HG02588 (cell line): ENCODE measurements around the gene ADIPOR2.
"Not testable (repeated sequence)": the region's sequence is repeated elsewhere in the genome, so short reads cannot be mapped to it uniquely, and the experiment has no call there.

Source experiments
- ATAC-seq: cut with Tn5 transposase; IDR thresholded peaks from one replicate; pipeline ENCODE4 v1.9.1; 2021; ENCODE audit warnings: mild to moderate bottlenecking, moderate library complexity; ENCODE audit not compliant: unreplicated experiment

ADIPOR2 gene

DNA sequence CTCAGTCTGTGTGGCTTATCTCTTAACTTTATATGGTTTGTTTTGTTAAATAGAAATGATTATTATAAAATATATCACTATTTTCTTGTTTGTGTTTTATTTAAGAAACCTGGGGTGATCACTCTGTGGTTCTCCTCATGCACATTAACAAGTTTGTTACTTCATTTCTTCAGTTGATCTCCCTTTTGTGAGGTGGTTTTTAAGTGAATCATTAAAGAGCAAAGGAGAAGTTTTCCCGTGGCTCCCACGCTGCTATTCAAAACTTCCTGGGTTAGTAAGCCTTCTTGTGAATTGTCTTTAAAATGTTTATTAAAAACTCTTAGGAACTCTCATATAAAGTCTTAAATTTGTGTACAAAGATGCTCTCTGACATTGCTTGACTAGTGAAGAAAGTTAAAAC is 11.8 kb downstream of the ADIPOR2 start:
- ATAC-seq = no peak

DNA sequence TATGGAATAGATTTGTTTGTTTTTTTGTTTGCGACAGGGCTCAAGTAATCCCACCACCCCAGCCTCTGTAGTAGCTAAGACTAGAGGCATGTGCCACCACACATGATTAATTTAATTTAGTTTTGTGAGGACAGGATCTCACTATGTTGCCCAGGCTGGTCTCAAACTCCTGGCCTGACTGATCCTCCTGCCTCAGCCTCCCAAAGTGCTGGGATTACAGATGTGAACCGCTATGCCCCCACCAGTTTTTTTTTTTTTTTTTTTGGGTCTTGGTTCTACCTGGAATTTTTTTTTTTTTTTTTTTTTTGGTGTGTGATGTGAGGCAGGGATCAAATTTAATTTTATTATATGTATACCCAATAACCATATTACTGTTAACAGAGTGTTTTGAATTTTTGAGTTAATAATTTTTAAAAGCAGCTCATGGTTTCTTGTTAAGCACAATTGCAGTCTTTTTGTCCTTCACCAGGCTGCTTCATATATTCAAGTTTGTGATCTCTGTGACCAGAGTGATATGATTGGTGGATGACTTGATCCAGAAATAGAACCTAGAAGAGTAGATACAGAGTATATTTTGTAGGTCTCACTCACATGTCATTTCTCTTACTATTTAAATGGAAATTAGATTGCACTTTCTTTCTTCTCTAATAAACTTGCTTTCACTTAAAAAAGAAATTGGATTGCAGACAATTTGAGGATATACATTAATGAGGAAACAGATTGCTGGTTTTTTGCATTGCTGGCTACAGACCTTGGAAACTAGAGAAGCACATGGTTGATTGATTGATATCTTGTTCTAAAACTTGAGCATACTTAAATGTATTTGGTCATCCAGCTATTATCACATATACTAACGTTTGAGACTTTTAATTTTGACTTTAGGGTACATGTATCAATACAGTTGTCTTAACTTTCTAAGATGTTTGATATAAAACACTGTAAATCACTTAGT is 13.2 kb downstream of the ADIPOR2 start:
- ATAC-seq = no peak

DNA sequence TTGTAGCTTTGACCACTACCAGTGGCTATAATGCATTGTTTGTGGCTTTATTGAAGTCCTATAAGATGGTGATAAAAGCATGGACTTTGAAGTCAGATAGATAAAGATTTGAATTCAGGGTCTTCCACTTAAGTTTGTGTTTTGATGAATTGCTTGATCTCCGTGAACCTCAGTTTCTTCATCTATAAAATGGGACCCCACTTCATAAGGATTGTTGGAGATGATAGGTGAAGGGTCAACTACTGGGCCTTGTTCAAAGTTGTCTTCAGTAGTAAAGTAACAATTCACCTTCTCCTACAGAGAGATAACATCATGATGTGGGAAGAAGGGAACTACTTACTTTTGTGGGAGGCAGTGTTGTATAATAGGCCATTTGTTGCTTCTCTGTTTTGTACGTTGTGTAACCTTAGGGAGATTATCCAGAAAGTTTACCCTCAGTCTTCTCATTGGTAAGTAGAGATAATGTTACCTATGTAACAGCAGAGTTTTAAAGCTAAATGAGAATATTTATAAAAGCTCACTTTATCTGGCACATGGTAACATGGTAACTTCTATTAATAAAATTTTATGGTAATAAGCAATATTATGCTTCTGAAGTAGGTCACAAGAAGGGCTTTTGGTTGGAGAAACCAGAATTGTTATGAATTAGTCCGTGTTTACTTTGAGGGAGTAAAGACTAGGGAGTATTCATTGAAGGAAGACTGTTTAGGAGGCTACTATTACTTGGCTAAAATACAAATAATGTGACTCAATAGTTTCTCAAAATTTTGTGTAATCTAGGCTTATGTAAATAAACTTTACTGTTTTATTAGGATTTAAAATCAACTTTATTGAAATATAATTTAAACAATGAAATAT is 15.1 kb downstream of the ADIPOR2 start:
- ATAC-seq = no peak

GRCh38 chr12:1706632-1706980 is 15.7 kb downstream of the ADIPOR2 start:
- ATAC-seq = no peak

DNA sequence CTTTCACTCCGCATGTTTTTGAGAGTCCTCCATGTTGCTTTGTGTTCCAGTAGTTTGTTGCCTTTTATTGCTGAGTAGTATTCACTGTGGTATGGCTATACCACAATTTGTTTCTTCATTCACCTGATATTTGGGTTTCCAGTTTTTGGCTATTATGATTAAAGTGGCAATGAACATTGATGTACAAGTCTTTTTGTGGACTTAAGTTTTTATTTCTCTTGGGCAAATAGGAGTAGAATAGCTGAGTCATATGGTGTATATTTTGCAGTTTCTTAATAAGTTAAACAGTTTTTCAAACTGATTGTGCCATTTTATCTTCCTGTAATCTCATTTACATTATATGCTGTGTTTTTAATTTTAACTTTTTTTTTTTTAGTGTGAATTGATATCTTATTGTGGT is 16.2 kb downstream of the ADIPOR2 start:
- no peak for ATAC-seq

DNA sequence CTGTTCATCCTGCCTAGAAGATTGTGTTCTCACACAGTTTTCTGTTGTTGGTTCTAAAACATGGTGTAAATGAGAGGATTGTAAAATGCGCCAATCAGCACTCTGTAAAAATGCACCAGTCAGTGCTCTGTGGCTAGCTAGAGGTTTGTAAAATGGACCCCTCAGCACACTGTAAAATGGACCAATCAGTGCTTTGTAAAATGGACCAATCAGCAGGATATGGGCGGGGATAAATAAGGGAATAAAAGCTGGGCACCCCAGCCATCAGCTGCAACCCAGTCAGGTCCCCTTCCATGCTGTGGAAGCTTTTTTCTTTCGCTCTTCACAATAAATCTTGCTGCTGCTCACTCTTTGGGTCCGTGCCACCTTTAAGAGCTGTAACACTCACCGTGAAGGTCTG is 19.1 kb downstream of the ADIPOR2 start:
- not testable (repeated sequence) for ATAC-seq

DNA sequence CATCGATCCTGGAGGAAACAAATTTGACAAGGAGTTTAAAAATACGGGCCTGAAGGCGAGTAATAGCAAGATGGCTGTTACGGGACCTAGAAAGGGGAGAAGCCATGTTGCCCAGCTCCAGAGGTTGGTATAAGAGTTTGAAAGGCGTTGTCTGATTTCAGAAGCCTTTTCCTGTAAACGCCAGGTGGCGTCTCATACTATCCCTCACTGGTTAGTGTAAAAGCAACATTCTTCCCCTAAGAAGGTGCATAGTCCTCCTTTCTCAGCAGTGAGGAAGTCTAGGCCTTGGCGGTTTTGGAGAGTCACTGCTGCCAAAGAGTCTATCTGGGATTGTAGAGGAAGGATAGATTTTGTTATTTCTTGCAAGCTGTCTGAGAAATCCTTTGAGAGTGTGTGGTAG is 20.0 kb downstream of the ADIPOR2 start:
- ATAC-seq = not testable (repeated sequence)

- not testable (repeated sequence) for ATAC-seq
Observed at GRCh38 chr12:1711536-1712211, 20.8 kb downstream of the ADIPOR2 start.

- ATAC-seq = not testable (repeated sequence)
Observed at GRCh38 chr12:1712305-1712704, 21.4 kb downstream of the ADIPOR2 start.

DNA sequence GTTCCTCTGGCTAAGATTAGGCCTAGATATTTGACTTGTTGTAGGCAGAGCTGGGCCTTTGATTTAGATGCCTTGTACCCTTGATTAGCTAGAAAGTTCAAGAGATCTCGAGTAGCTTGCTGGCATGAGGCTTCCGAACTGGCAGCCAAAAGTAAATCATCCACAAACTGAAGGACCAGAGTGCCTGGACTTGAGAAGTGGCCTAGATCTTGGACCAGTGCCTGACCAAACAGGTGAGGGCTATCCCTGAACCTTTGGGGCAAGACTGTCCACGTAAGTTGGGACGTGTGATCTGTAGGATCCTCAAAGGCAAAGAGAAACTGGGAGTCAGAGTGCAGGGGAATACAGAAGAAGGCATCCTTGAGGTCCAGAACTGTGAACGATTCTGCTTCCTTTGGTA is 22.0 kb downstream of the ADIPOR2 start:
- not testable (repeated sequence) for ATAC-seq

- ATAC-seq = not testable (repeated sequence)
Observed at GRCh38 chr12:1713783-1714348, 23.0 kb downstream of the ADIPOR2 start.

- ATAC-seq = not testable (repeated sequence)
Observed at GRCh38 chr12:1715459-1715858, 24.6 kb downstream of the ADIPOR2 start.

- ATAC-seq = no peak
Observed at GRCh38 chr12:1716215-1716862, 25.5 kb downstream of the ADIPOR2 start.

DNA sequence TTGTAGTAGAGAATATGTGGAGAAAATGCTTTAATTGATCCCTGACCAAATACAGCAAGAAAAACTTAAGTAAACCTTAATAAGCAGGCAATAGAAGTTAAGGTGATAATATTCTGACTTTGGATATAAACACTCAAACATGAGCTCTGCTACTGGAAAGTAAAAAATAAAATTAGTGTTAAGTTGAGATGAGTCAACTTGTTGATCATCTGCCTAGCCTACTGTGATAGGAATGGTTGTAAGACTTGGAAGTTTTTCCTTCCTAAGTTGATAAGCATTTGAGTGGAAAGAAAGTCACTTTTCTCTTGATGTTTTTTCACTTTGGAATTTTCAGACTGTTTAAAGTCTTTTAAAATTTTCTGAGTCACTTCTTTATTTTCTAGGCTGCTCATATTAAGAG is 26.0 kb downstream of the ADIPOR2 start:
- ATAC-seq = no peak

- ATAC-seq = no peak
Observed at GRCh38 chr12:1719139-1719538, 28.3 kb downstream of the ADIPOR2 start.

DNA sequence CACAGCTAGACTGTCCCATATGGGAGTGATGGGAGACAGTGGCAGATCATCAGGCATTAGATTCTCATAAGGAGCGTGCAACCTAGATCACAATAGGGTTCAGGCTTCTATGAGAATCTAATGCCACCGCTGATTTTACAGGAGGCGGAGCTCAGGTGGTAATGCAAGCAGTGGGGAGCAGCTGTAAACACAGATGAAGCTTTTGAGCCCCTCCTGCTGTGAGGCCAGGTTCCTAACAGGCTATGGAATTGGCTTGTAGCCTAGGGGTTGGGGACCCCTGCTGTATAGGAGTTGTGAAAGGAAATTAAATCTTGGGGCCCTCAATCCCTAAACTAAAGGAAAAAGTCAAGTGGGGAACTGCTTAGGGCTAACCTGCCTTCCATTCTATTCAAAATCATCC is 29.6 kb downstream of the ADIPOR2 start:
- ATAC-seq = no peak

GRCh38 chr12:1723721-1724120 is 32.9 kb downstream of the ADIPOR2 start:
- ATAC-seq = no peak

- ATAC-seq = no peak
Observed at GRCh38 chr12:1724250-1724649, 33.4 kb downstream of the ADIPOR2 start.

DNA sequence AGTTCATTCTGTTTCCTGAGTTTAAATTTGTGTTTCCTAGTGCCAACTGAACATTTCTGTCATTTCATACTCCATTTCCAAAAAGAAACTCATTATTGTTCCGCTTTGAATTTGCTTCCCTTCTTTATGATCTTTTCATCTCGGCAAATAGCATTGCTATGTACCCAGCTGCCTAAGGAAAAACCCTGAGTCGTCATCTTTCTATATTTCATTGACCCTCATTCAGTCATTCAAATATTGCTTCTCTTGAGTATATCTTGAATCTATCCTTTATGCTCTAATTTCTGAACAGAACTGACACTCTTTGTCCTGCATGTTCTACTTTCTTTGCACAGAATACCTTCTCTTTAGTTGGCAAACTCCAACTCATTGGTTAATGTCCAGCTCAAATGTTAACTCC is 35.9 kb downstream of the ADIPOR2 start:
- no peak for ATAC-seq

GRCh38 chr12:1728824-1729223 is 38.0 kb downstream of the ADIPOR2 start:
- no peak for ATAC-seq
